NCI-H1105 treated with DMSO at 0.1 percent for 48 hours (cell line): ENCODE data around the gene EP400.
"Not testable (repeated sequence)": the region's sequence is repeated elsewhere in the genome, so short reads cannot be mapped to it uniquely, and the experiment has no call there.

ENCODE experiments used
- DNase-seq: peaks from one replicate; lab custom pipeline; 2025; lab: John Stamatoyannopoulos, UW

Gene EP400

DNA sequence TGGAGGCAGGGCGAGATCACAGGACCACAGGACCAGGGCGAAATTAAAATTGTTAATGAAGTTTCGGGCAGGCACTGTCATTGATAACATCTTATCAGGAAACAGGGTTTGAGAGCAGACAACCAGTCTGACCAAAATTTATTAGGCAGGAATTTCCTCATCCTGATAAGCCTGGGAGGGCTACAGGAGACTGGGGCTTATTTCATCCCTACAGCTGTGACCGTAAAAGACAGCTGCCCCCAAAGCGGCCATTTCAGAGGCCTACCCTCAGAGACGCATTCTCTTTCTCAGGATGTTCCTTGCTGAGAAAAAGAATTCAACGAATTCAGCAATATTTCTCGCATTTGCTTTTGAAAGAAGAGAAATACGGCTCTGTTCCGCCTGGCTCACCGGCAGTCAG lies 97.9 kb downstream of the EP400 start:
- not testable (repeated sequence) for DNase-seq

- DNase-seq, result no peak
These were observed 99.7 kb downstream of the EP400 start for GRCh38 chr12:132049442-132049841.

- no peak for DNase-seq
These were observed 100.1 kb downstream of the EP400 start for GRCh38 chr12:132049876-132050275.

DNA sequence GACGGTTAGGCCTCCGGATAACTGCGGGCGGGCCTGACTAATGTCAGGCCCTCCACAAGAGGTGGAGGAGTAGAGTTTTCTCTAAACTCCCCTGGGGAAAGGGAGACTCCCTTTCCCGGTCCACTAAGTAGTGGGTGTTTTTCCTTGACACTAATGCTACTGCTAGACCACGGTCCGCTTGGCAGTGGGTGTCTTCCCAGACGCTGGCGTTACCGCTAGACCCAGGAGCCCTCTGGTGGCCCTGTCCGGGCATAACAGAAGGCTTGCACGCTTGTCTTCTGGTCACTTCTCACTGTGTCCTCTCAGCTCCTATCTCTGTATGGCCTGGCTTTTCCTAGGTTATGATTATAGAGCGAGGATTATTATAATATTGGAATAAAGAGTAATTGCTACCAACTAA lies 102.0 kb downstream of the EP400 start:
- DNase-seq, result not testable (repeated sequence)

DNA sequence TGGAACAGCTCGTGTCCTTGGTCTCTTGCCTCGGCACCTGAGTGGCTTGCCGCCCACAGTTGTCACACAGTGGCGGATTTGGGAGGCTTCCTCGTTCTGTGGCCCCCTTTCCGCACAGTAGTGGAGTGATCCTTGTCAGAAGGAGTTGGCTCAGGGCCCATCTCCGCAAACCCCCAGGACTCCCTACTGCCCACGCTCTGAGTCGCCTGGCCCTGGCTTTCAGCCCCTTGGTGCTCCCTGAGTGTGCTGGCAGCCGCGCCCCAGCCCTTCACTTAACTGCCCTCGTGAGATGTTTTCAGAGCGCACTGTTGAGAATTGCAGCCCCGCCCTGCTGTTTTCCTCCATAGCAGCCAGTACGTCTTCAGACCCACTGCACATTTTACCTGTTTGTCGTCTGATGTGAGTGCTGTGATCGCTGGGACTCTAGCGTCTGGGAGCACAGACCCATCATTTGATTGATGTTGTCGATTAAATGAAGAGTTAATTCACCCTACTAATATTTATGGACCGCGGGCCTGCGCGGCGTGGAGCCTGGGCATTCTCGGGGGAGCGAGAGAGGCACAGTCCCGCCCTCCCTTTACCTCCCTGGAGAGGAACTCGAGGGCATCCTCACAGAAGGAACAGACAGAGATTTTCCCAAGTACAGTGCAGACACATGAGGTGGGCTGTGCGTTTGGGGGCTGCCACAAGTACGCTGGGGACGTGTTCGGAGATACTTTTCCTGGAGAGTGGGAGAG lies 102.6 kb downstream of the EP400 start:
- DNase-seq, result no peak

- no peak for DNase-seq
These were observed 103.9 kb downstream of the EP400 start for GRCh38 chr12:132053338-132054330.

GRCh38 chr12:132054983-132055382 lies 105.2 kb downstream of the EP400 start:
- no peak for DNase-seq

DNA sequence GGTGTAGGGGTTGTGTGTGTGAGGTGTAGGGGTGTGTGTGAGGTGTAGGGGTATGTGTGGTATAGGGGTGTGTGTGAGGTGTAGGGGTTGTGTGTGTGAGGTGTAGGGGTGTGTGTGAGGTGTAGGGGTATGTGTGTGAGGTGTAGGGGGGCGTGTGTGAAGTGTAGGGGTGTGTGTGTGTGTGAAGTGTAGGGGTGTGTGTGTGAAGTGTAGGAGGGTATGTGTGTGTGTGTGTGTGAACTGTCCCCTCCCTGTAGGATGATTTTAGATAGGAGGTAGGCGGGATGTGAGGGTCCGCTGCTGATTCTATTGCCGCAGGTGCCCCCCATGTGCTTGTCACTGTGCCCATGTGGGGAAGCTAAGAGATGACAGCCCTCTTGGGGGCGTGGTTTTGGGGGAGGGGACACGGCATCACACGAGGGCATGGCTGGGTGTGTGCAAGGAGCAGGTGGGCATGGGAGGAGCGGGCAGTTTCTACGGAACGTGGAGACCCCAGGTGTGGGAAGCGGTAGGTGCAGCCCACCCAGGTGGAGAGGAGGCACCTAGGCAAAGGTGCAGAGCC lies 105.9 kb downstream of the EP400 start:
- no peak for DNase-seq

DNA sequence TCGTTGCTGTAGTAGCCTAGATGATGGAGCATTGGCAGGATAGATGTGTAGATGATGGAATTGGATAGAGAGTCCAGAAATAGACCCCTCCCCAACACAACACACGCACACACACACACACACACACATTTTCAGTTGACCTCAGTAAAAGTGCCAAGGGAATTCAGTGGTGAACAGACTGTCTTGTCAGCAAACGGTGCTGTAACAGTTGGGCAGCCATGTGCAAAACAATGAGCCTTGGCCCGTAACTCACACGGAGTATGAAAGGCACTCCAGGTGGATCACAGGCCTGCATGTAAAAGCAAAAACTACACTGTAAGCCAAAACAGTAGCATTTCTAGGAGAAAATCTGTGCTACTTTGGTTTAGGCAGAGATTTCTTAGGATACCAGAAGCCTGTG lies 106.6 kb downstream of the EP400 start:
- DNase-seq, result no peak

GRCh38 chr12:132056951-132057350 lies 107.2 kb downstream of the EP400 start:
- no peak for DNase-seq

GRCh38 chr12:132057691-132058090 lies 107.9 kb downstream of the EP400 start:
- no peak for DNase-seq

DNA sequence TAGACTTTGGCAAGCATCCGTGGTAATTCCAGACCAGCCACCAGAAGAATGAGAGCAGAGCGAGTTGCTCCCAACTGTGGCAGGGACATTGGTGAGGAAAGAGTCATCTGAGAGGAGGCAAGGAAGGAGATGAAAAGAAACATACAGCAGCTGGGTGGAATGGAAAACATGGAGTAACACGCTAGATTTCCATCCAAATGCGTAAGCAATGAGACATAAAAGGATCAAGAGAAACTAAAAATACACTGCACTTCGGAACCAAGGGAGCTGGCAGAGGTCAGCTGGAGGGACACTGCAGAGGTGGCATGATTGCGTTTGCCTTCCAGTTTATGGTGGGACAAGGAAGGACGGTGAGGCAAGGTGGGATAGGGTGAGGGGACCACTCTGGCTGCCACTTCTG lies 111.5 kb downstream of the EP400 start:
- DNase-seq, result no peak

DNA sequence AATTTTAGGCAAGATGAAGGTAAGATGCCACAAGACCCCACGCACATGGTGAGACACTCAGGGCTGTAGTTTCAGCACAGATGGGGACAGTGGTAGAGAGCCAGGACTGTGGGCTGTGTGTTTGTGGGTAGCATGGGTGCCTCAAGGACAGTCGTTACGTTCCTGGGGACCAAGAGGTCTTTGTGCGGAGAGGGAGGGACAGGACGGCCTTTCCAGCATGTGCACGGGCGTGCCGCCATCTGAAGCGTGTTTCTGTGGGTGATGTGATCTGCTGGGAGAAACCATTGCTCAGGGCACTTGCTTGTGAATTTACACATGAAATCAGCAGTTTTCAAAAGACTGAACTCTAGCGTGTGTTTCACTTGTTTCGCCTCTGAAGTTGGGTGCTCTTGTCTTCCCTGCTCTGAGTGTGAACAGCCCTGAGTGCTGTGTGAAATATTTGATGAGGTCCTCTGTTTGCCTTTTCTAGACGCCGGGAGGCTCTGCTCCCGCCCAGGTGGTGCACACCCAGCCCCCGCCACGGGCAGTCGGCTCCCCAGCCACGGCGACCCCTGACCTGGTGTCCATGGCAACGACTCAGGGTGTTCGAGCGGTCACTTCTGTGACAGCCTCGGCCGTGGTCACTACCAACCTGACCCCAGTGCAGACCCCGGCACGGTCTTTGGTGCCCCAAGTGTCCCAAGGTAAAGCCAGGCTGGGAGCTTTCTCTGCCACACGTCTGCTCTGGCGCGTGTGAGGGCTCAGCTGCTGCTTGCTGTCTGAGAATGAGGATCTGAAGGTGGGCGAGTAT lies 112.1 kb downstream of the EP400 start:
- DNase-seq, result no peak

DNA sequence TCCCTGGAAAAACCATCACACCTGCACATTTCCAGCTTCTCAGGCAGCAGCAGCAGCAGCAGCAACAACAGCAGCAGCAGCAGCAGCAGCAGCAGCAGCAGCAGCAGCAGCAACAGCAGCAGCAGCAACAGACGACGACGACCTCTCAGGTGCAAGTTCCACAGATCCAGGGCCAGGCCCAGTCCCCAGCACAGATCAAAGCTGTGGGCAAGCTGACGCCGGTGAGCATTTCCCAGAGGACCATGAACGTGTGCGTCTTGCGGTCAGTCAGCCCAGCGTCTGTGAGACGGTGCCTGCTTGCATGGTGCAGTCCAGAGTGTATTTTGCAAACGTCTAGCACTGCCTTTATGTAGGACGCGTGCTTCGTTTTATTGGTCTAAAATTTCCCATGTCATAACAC lies 112.7 kb downstream of the EP400 start:
- no peak for DNase-seq

- no peak for DNase-seq
These were observed 113.7 kb downstream of the EP400 start for GRCh38 chr12:132063491-132063890.

DNA sequence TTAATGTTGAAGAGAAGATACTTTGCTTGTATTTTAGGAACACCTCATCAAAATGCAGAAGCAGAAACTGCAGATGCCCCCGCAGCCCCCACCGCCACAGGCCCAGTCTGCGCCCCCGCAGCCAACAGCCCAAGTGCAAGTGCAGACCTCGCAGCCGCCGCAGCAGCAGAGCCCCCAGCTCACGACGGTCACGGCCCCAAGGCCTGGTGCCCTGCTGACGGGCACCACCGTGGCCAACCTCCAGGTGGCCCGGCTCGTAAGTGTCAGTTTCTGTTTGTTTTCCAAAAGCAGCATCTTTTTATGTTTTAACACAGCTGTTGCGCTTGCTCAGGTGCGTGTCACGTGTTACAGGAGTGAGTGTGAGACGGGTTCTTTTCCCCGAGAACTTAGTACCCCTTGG lies 114.9 kb downstream of the EP400 start:
- DNase-seq, result no peak

DNA sequence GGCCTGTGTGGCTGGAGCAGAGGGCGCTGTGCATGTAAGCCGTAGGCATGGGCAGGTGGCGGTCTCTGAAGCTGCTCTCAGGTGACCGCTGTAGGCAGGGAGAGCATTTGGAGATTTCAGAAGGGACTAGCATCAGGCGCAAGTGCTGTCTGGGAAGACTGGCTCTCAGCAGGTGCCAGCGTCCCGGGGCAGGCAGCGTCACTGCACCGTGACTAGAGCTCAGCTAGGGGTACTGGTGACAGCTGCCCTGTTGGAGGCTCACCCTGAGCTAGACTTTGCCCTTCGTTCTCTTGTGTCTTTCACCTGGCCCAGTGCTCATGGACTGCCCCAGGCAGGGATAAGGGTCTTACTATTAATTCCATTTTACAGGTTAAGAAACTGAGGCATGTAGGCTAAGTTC lies 115.5 kb downstream of the EP400 start:
- DNase-seq, result no peak

- no peak for DNase-seq
These were observed 116.0 kb downstream of the EP400 start for GRCh38 chr12:132065609-132066344.

DNA sequence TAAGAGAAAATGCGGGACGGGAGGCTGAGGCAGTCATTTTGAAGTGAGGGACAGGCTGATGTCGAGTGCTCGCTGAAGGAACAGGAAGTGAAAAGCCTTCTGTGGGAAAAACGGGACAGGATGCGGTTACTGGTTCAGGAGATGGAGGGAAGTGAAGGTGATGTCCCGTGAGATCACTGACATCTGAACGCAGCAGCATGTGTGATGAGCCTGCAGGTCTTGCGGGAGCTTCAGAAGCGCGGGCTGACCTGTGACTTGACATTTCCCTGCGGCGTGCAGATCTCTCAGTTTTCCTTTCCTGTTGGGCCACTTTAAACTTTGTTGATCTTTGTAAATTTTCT lies 116.6 kb downstream of the EP400 start:
- no peak for DNase-seq

DNA sequence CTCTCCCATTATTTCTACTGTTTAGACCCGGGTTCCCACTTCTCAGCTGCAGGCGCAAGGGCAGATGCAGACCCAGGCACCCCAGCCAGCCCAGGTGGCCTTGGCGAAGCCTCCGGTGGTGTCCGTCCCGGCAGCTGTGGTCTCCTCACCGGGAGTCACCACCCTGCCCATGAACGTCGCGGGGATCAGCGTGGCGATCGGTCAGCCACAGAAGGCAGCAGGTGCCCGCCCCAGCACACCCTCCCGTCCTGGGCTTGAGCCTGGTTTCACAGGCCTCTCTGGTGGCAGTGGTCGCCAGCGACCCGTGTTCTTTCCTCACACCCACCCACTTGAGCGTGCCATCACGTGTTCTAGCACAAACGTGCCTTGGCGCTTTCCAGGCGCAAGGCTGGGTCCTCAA lies 117.0 kb downstream of the EP400 start:
- DNase-seq, result no peak

- DNase-seq, result no peak
These were observed 117.4 kb downstream of the EP400 start for GRCh38 chr12:132067182-132067581.
